SK-MEL-5 (cell line): ENCODE results near the gene ELMOD3. TPM values are rescaled to one million over a fixed set of nuclear protein-coding genes. Genes with fewer than 3 reads are reported as not detected.
"Not testable (repeated sequence)": the region's sequence is repeated elsewhere in the genome, so short reads cannot be mapped to it uniquely, and the experiment has no call there.

Experiments used
- DNase-seq: peaks from one replicate; pipeline ENCODE4 v3.0.0-alpha.2; 2016; ENCODE audit warnings: low read depth, low spot score
- in situ Hi-C: cut with HindIII; loops from 2 replicates; pipeline ENCODE4 v1.10.0; 2016; ENCODE audit warnings: low sequenced_read_pairs, high pct_unique_total_duplicates, low pct_unique_long_range_greater_than_20kb
- polyA plus RNA-seq, 2 experiments: library from polyadenylated mRNA; depleted of rRNA; stranded (reverse); fragments of >200 nt; gene quantifications; 2 replicates each; pipeline ENCODE4 v1.2.3, GENCODE V29; 2015
- total RNA-seq: library from RNA; depleted of rRNA; stranded (reverse); fragments of >200 nt; shearing (Covaris generic); gene quantifications from 2 replicates; pipeline ENCODE4 v1.2.3, GENCODE V29; 2014; rRNA removed

Gene ELMOD3
- 13.7 and 13.9 TPM in 2 replicates for total RNA-seq
- polyA plus RNA-seq (2015; cell fraction: cytosol; rRNA removed) = 12.1 and 15.6 TPM in 2 replicates
- polyA plus RNA-seq (2015; cell fraction: nucleus; rRNA removed) = 84.2 and 102 TPM in 2 replicates

GRCh38 chr2:85354286-85355072, at the start of gene ELMOD3, which contains the start of gene RETSAT:
TSS of gene ELMOD3 (plus strand) at chr2:85354769. CDS start at chr2:85357199, 2,430 bp downstream.
TSS of gene RETSAT (minus strand) at chr2:85354528. CDS start at chr2:85354507, 21 bp downstream.
- peak; percentile 100 for DNase-seq
- in situ Hi-C loops = no loop called here

GRCh38 chr2:85307527-85307897, 47.1 kb upstream of the ELMOD3 start:
- no peak for DNase-seq
- in situ Hi-C loops = no loop called here

- in situ Hi-C loops = no loop called here
- DNase-seq = no peak
Observed at GRCh38 chr2:85308201-85308600, 46.4 kb upstream of the ELMOD3 start.

GRCh38 chr2:85308896-85309555, 45.5 kb upstream of the ELMOD3 start:
- in situ Hi-C loops = no loop called here
- no peak for DNase-seq

GRCh38 chr2:85309699-85310321, 44.8 kb upstream of the ELMOD3 start:
- in situ Hi-C loops = no loop called here
- DNase-seq = no peak

GRCh38 chr2:85310330-85310729, 44.2 kb upstream of the ELMOD3 start:
- in situ Hi-C loops = no loop called here
- no peak for DNase-seq

GRCh38 chr2:85312404-85312803, 42.2 kb upstream of the ELMOD3 start:
- DNase-seq = no peak
- in situ Hi-C loops = no loop called here

- no peak for DNase-seq
- in situ Hi-C loops = no loop called here
Observed at GRCh38 chr2:85314884-85315242, 39.7 kb upstream of the ELMOD3 start.

- DNase-seq, in situ Hi-C loops: not testable (repeated sequence)
Observed at GRCh38 chr2:85315921-85316320, 38.6 kb upstream of the ELMOD3 start.

GRCh38 chr2:85318222-85319074, 36.1 kb upstream of the ELMOD3 start:
- no peak for DNase-seq

GRCh38 chr2:85319796-85320195, 34.8 kb upstream of the ELMOD3 start:
- DNase-seq = no peak
- in situ Hi-C loops = no loop called here

More at GRCh38 chr2:85318222-85319074, 36.1 kb upstream of the ELMOD3 start:
- in situ Hi-C loops = no loop called here

GRCh38 chr2:85323351-85323987, 31.1 kb upstream of the ELMOD3 start:
- DNase-seq = no peak
- in situ Hi-C loops = no loop called here

GRCh38 chr2:85323988-85324367, 30.6 kb upstream of the ELMOD3 start:
- DNase-seq, in situ Hi-C loops: not testable (repeated sequence)

GRCh38 chr2:85324639-85325465, 29.7 kb upstream of the ELMOD3 start:
- no peak for DNase-seq
- in situ Hi-C loops = no loop called here

GRCh38 chr2:85325466-85325811, 29.1 kb upstream of the ELMOD3 start:
- in situ Hi-C loops = no loop called here
- no peak for DNase-seq

- in situ Hi-C loops = no loop called here
- DNase-seq = no peak
Observed at GRCh38 chr2:85326406-85327159, 28.0 kb upstream of the ELMOD3 start.
